B cell (primary cell): ENCODE results near the gene CDK19. TPM values are rescaled to one million over a fixed set of nuclear protein-coding genes. Genes with fewer than 3 reads are reported as not detected.

Source experiments
- ATAC-seq: fragments of 200-7000 bp; cut with Tn5 transposase; one replicate; pipeline ENCODE4 v1.10.0; 2021; ENCODE audit warnings: low read depth, mild to moderate bottlenecking, moderate number of reproducible peaks, moderate library complexity
- CTCF ChIA-PET: fragments of 350-600 bp; sonication (Branson Sonifier 250); formaldehyde crosslinking; loops from one replicate; lab custom pipeline; 2021; ENCODE audit warnings: antibody characterized with exemption, inconsistent platforms; lab: Charles Lee
- POLR2A ChIA-PET: fragments of 350-600 bp; sonication (Branson Sonifier 250); formaldehyde crosslinking; loops from one replicate; lab custom pipeline; 2021; ENCODE audit warnings: antibody characterized with exemption; lab: Charles Lee
- DNase-seq: peaks from one replicate; pipeline ENCODE4 v3.0.0; 2013
- H2AFZ ChIP-seq: 2 replicates; pipeline ENCODE4 v1.6.1; 2012; ENCODE audit warnings: mild to moderate bottlenecking, low read depth, low read length; ENCODE audit not compliant: insufficient read depth, poor library complexity, severe bottlenecking
- H3K27ac ChIP-seq, 2 donors: 1 replicate in 1 of 2; 2 replicates in 1 of 2; pipeline ENCODE4 v1.5.1; 2012 to 2013; ENCODE audit warnings: low read length in 2 of 2, mild to moderate bottlenecking in 2 of 2, moderate library complexity in 1 of 2
- H3K27me3 ChIP-seq, 4 experiments: fragments of 200-600 bp in 1 of 4; sonication (generic) in 1 of 4; replicated peaks in 1 of 4; 1 replicate in 2 of 4; 2 replicates in 2 of 4; pipeline versions ENCODE4 v1.6.1 to v1.7.0; 2013 to 2016; ENCODE audit warnings: low read length in 3 of 4, mild to moderate bottlenecking in 2 of 4, mixed read lengths in 1 of 4, moderate library complexity in 1 of 4; ENCODE audit not compliant: insufficient read depth in 4 of 4, control insufficient read depth in 3 of 4; ENCODE audit errors: control extremely low read depth in 1 of 4
- H3K36me3 ChIP-seq, 2 experiments: replicated peaks in 1 of 2; 1 replicate in 1 of 2; 2 replicates in 1 of 2; pipeline versions ENCODE4 v1.6.1 to v1.7.1; 2013; ENCODE audit warnings: low read length in 1 of 2; ENCODE audit not compliant: insufficient read depth in 2 of 2, control insufficient read depth in 1 of 2; ENCODE audit errors: control extremely low read depth in 1 of 2, extremely low read depth in 1 of 2
- H3K4me1 ChIP-seq, 2 donors: fragments of 200-600 bp in 1 of 2; sonication (generic) in 1 of 2; 1 replicate in 1 of 2; 2 replicates in 1 of 2; pipeline versions ENCODE4 v1.5.1 to v1.6.1; 2013 to 2017; ENCODE audit warnings: low read length in 2 of 2; ENCODE audit not compliant: control insufficient read depth in 2 of 2, insufficient read depth in 2 of 2
- H3K4me2 ChIP-seq: replicated peaks from 2 replicates; pipeline ENCODE3; 2012; ENCODE audit warnings: mild to moderate bottlenecking, low read depth, low read length; ENCODE audit not compliant: poor library complexity, severe bottlenecking
- H3K4me3 ChIP-seq, 5 experiments: fragments of 200-600 bp in 1 of 5; sonication (generic) in 1 of 5; 1 replicate in 3 of 5; 2 replicates in 2 of 5; pipeline versions ENCODE4 v1.5.1 to v1.7.0; 2011 to 2016; ENCODE audit warnings: low read length in 4 of 5, mild to moderate bottlenecking in 4 of 5, low read depth in 2 of 5, control low read depth in 1 of 5, moderate library complexity in 1 of 5; ENCODE audit not compliant: insufficient read depth in 1 of 5; ENCODE audit errors: control extremely low read depth in 1 of 5, extremely low read depth in 1 of 5
- H3K79me2 ChIP-seq: fragments of 200-600 bp; sonication (generic); one replicate; pipeline ENCODE4 v1.6.0; 2016; ENCODE audit warnings: low read length; ENCODE audit not compliant: control insufficient read depth, insufficient read depth
- H3K9ac ChIP-seq: fragments of 200-600 bp; sonication (generic); 2 replicates; pipeline ENCODE4 v1.6.1; 2017; ENCODE audit warnings: mild to moderate bottlenecking, low read length, moderate library complexity
- H3K9me3 ChIP-seq, 3 donors: one replicate each; pipeline versions ENCODE4 v1.6.1 to v1.7.1; 2013; ENCODE audit warnings: low read length in 2 of 3; ENCODE audit not compliant: control insufficient read depth in 2 of 3, insufficient read depth in 1 of 3; ENCODE audit errors: control extremely low read depth in 1 of 3
- H4K20me1 ChIP-seq: 2 replicates; pipeline ENCODE4 v1.6.0; 2012; ENCODE audit warnings: mild to moderate bottlenecking, low read length; ENCODE audit not compliant: insufficient read depth, control insufficient read depth, poor library complexity, severe bottlenecking
- H3K27ac Mint-ChIP-seq: one replicate; pipeline ENCODE4 v1.8.0; 2021; ENCODE audit warnings: mixed read lengths
- H3K27me3 Mint-ChIP-seq: one replicate; pipeline ENCODE4 v1.8.0; 2021; ENCODE audit warnings: mixed read lengths
- H3K4me1 Mint-ChIP-seq: one replicate; pipeline ENCODE4 v1.8.0; 2021; ENCODE audit warnings: mixed read lengths
- H3K4me3 Mint-ChIP-seq: one replicate; pipeline ENCODE4 v1.8.0; 2021; ENCODE audit warnings: mixed read lengths
- H3K9me3 Mint-ChIP-seq: one replicate; pipeline ENCODE4 v1.8.0; 2022; ENCODE audit warnings: mixed read lengths; ENCODE audit not compliant: insufficient read depth
- EZH2 ChIP-seq: IDR thresholded peaks from 2 replicates; pipeline ENCODE4 v1.6.1; 2012; ENCODE audit warnings: borderline replicate concordance, low read depth, mild to moderate bottlenecking, moderate library complexity, low read length; ENCODE audit not compliant: insufficient read depth, poor library complexity, severe bottlenecking
- WGBS: methylation state at CpG from one replicate; pipeline ENCODE4 v1.1.5; 2013; ENCODE audit warnings: missing lambda C conversion rate; ENCODE audit not compliant: insufficient coverage; 5-methylcytosine and 5-hydroxymethylcytosine counted together
- intact Hi-C: fragments of 100-400 bp; cut with micrococcal nuclease; formaldehyde crosslinking; loops from one replicate; pipeline ENCODE4 v1.10.0; 2022
- polyA plus RNA-seq: library from polyadenylated mRNA; depleted of rRNA; stranded (reverse); fragments of >200 nt; gene quantifications from 2 replicates; pipeline ENCODE4 v1.2.3, GENCODE V29; 2012
- total RNA-seq, 2 donors: library from RNA; stranded (reverse); fragments of 120-200 nt in 1 of 2; gene quantifications; 1 replicate in 1 of 2; 2 replicates in 1 of 2; pipeline versions ENCODE4 v1.2.3 to v1.2.4, GENCODE V29; 2013 to 2022
- TF ChIP-seq, protein P1 (sequence below): fragments of 200-600 bp; IDR thresholded peaks from one replicate; pipeline ENCODE4 v1.8.0; 2022; ENCODE audit warnings: antibody characterized with exemption, mild to moderate bottlenecking

CDK19 gene
- total and polyA plus RNA-seq, 2 donors (not counting 1 experiment from before 2014, with no cell fraction given), result 8.7 to 44.8 TPM

DNA sequence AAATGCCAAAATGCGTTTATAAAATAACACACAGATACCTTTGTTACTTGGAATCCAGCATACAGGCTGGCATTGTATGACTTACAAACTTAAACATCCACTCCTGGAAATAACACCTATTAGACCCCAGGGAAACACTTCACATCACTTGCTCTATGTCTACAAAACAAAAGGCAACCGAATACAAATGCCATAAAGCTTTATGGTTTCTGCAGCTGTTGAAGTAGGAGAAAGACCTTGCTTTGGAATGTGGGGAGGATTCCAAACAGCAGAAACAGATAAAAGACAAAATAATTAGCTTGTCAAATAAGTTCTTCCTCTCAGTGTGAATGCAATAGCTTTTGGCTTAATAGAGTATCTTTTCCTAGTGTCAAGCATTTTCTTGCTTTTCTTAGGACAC lies 49.6 kb upstream of the CDK19 start:
- POLR2A ChIA-PET, result interaction anchor here (1.1 kb wide), 1 partner anchor 10 kb away, joined by 5 read pairs; the partner anchor contains the start of gene AMD1
- H2AFZ ChIP-seq, result no peak overlapping the region
- no peak overlapping the region for H3K4me2 ChIP-seq
- no peaks in the 10 kb centered on the region for H3K9me3 ChIP-seq
- no peaks in the 10 kb centered on the region for H4K20me1 ChIP-seq
- Mint-ChIP-seq H3K27ac (no peak overlapping the region), H3K4me3 (no peak overlapping the region), H3K9me3 (no peaks in the 10 kb centered on the region), H3K27me3 (no peaks in the 10 kb centered on the region), H3K4me1 (peaks cover 13% of the 10 kb centered on the region)
- H3K79me2 ChIP-seq, result no peaks in the 10 kb centered on the region
- intact Hi-C loops, result no loop called here
- DNase-seq (no peak), ATAC-seq (no peak)
- no peak overlapping the region for H3K4me3 ChIP-seq
- TF ChIP-seq, protein P1, sequence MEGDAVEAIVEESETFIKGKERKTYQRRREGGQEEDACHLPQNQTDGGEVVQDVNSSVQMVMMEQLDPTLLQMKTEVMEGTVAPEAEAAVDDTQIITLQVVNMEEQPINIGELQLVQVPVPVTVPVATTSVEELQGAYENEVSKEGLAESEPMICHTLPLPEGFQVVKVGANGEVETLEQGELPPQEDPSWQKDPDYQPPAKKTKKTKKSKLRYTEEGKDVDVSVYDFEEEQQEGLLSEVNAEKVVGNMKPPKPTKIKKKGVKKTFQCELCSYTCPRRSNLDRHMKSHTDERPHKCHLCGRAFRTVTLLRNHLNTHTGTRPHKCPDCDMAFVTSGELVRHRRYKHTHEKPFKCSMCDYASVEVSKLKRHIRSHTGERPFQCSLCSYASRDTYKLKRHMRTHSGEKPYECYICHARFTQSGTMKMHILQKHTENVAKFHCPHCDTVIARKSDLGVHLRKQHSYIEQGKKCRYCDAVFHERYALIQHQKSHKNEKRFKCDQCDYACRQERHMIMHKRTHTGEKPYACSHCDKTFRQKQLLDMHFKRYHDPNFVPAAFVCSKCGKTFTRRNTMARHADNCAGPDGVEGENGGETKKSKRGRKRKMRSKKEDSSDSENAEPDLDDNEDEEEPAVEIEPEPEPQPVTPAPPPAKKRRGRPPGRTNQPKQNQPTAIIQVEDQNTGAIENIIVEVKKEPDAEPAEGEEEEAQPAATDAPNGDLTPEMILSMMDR, result no peak
- TF ChIP-seq EZH2, result no peak
- CTCF ChIA-PET, result interaction anchor here (1.7 kb wide), 1 partner anchor 12 kb away, joined by 3 read pairs; no protein-coding TSS in a partner anchor
- peaks cover 10 to 25% of the 10 kb centered on the region in 2 donors for H3K4me1 ChIP-seq
- 91% methylated on average over 1 of the region's 2 CpGs for WGBS
- no peak overlapping the region for H3K9ac ChIP-seq
- H3K36me3 ChIP-seq, result no peaks in the 10 kb centered on the region
- no peaks in the 10 kb centered on the region for H3K27me3 ChIP-seq
- H3K27ac ChIP-seq, result no peak overlapping the region

- H3K4me2 ChIP-seq, result peak overlapping the region; percentile 74
- no peaks in the 10 kb centered on the region for H3K27me3 ChIP-seq
- Mint-ChIP-seq H3K27ac (peak overlapping the region; percentile 80), H3K4me1 (peaks cover 12% of the 10 kb centered on the region), H3K9me3 (no peaks in the 10 kb centered on the region), H3K4me3 (peak overlapping the region; percentile 40), H3K27me3 (no peaks in the 10 kb centered on the region)
- CTCF ChIA-PET, result no interaction called here
- DNase-seq, result peak; percentile 51
- H3K9ac ChIP-seq, result peak overlapping the region; percentile 58
- no peaks in the 10 kb centered on the region for H3K79me2 ChIP-seq
- H3K9me3 ChIP-seq, result peaks cover 0 to 11% (median 0%) of the 10 kb centered on the region in 3 donors
- peak overlapping the region; percentile 29 to 51 (median 41) for H3K4me3 ChIP-seq
- no peaks in the 10 kb centered on the region for H4K20me1 ChIP-seq
- TF ChIP-seq, protein P1, result no peak
- no peak for TF ChIP-seq EZH2
- peaks cover 11 to 14% of the 10 kb centered on the region in 2 donors for H3K4me1 ChIP-seq
- H3K36me3 ChIP-seq, result no peaks in the 10 kb centered on the region
- H2AFZ ChIP-seq, result peak overlapping the region; percentile 95
- peak; percentile 60 for ATAC-seq
- 15% methylated on average over 5 of the region's 12 CpGs for WGBS
- POLR2A ChIA-PET, result interaction anchor here (1.1 kb wide), 1 partner anchor 15 kb away, joined by 3 read pairs; the partner anchor contains the start of gene AMD1
- H3K27ac ChIP-seq, result peak overlapping the region; percentile 4 to 58
- intact Hi-C loops, result loop anchor here (2.0 kb wide), 1 partner anchor 15 kb away; the partner anchor contains the start of gene AMD1
Observed at GRCh38 chr6:110859335-110859792, 44.1 kb upstream of the CDK19 start.
